ENCODE measurements around the gene ALDH2. TPM values are rescaled to one million over a fixed set of nuclear protein-coding genes. Genes with fewer than 3 reads are reported as not detected.

The ALDH2 gene
- total RNA-seq, 6 donors from 2014 or later: 138 to 573 (median 265) TPM

DNA sequence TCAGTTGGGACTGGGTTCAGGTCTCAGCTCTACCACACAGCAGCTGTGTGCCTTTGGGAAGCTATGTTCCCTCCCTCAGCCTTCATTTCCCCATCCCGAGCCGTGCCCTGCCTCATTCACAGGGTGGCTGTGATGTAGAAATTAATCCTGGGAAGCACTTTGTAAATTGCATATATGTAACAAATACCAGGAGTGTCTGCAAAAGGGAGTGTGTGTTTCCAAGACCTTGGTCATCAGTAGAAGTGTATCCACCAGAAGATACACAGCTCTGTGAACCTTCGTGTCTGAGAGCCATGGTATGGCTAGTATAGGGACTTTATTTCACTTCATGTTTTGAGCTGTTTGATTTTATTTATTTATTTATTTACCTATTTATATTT, 26.1 kb downstream of the ALDH2 start:
- H3K27ac ChIP-seq: peak overlapping the region in 1 of 4 donors; percentile 10
- ATAC-seq (ENCODE audit: low FRiP score in 2 of 2): peak in 1 of 2 donors; percentile 4

GRCh38 chr12:111798182-111798581, 31.4 kb downstream of the ALDH2 start:
- TF ChIP-seq POLR2AphosphoS5 (IDR thresholded peaks at IDR 0.05) (no peak), POLR2A (IDR thresholded peaks at IDR 0.05) (no peak), EP300 (IDR thresholded peaks at IDR 0.05) (no peak), CTCF (IDR thresholded peaks at IDR 0.05) (no peak)
- H3K36me3 ChIP-seq: peaks cover 77 to 98% (median 87%) of the 10 kb centered on the region in 4 donors
- H3K27me3 ChIP-seq: no peaks in the 10 kb centered on the region
- H3K9me3 ChIP-seq: no peaks in the 10 kb centered on the region
- no peak for ATAC-seq (ENCODE audit: low FRiP score in 2 of 2)
- WGBS, 2 donors: 77 to 78% methylated on average over 4 of the region's 4 CpGs
- H3K27ac ChIP-seq: peak overlapping the region in 1 of 4 donors; percentile 37
- no peak for DNase-seq
- no peaks in the 10 kb centered on the region for H3K4me1 ChIP-seq
- H3K4me3 ChIP-seq: no peak overlapping the region

More for the DNA sequence above, 26.1 kb downstream of the ALDH2 start:
- no peaks in the 10 kb centered on the region for H3K27me3 ChIP-seq
- H3K36me3 ChIP-seq: peaks cover 68 to 100% (median 88%) of the 10 kb centered on the region in 4 donors
- no peak overlapping the region for H3K4me3 ChIP-seq
- no peak for DNase-seq
- H3K9me3 ChIP-seq: no peaks in the 10 kb centered on the region
- WGBS, 2 donors: 89 to 92% methylated on average over 3 of the region's 3 CpGs
- no peak for TF ChIP-seq POLR2AphosphoS5 (IDR thresholded peaks at IDR 0.05)
- no peak for TF ChIP-seq POLR2A (IDR thresholded peaks at IDR 0.05)
- TF ChIP-seq EP300 (IDR thresholded peaks at IDR 0.05): no peak
- TF ChIP-seq CTCF (IDR thresholded peaks at IDR 0.05): no peak
- peaks cover 0 to 4% (median 2%) of the 10 kb centered on the region in 4 donors for H3K4me1 ChIP-seq

- no peaks in the 10 kb centered on the region for H3K27me3 ChIP-seq
- H3K4me1 ChIP-seq: no peaks in the 10 kb centered on the region
- peaks cover 74 to 98% (median 89%) of the 10 kb centered on the region in 4 donors for H3K36me3 ChIP-seq
- WGBS, 2 donors: 96% methylated on average over 9 of the region's 9 CpGs; no CpG with 5 or more reads in 1 of the 2 donors
- DNase-seq (no peak), ATAC-seq (ENCODE audit: low FRiP score in 2 of 2) (no peak)
- H3K4me3 ChIP-seq: no peak overlapping the region
- no peaks in the 10 kb centered on the region for H3K9me3 ChIP-seq
- no peak for TF ChIP-seq POLR2AphosphoS5 (IDR thresholded peaks at IDR 0.05)
- TF ChIP-seq POLR2A (IDR thresholded peaks at IDR 0.05): no peak
- no peak for TF ChIP-seq EP300 (IDR thresholded peaks at IDR 0.05)
- no peak for TF ChIP-seq CTCF (IDR thresholded peaks at IDR 0.05)
- no peak overlapping the region for H3K27ac ChIP-seq
These were observed 33.0 kb downstream of the ALDH2 start for GRCh38 chr12:111799758-111800157.

DNA sequence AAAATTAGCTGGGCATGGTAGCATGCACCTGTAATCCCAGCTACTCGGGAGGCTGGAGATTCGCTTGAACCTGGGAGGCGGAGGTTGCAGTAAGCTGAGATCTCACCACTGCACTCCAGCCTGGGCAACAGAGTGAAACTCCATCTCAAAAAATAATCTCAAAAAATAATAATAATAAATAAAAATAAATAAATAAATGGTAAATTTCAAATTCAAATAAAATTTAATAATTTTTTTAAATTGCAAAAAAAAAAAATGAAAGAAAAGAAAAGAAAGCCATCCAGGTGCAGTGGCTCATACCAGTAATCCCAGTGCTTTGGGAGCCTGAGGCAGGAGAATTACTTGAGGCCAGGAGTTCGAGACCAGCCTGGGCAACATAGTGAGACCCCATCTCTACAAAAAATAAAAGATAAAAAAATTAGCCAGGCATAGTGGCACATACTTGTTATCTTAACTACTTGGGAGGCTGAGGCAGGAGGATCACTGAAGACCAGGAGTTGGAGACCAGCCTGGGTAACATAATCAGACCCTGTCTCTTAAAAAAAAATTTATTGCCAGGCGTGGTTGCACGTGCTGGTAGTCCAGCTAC, 36.4 kb downstream of the ALDH2 start:
- Histone ChIP-seq H3K27me3 (no peaks in the 10 kb centered on the region), H3K36me3 (peaks cover 58 to 98% (median 86%) of the 10 kb centered on the region in 4 donors), H3K4me3 (no peak overlapping the region), H3K9me3 (no peaks in the 10 kb centered on the region), H3K4me1 (no peaks in the 10 kb centered on the region), H3K27ac (no peak overlapping the region)
- 91 to 94% methylated on average over 6 of the region's 6 CpGs for WGBS, 2 donors
- DNase-seq (no peak), ATAC-seq (ENCODE audit: low FRiP score in 2 of 2) (no peak)
- TF ChIP-seq CTCF (IDR thresholded peaks at IDR 0.05) (no peak), EP300 (IDR thresholded peaks at IDR 0.05) (no peak), POLR2AphosphoS5 (IDR thresholded peaks at IDR 0.05) (no peak), POLR2A (IDR thresholded peaks at IDR 0.05) (no peak)

- H3K27ac ChIP-seq: no peak overlapping the region
- H3K9me3 ChIP-seq: no peaks in the 10 kb centered on the region
- DNase-seq (peak in 1 of 2 donors; percentile 44), ATAC-seq (ENCODE audit: low FRiP score in 2 of 2) (no peak)
- peaks cover 56 to 98% (median 86%) of the 10 kb centered on the region in 4 donors for H3K36me3 ChIP-seq
- no peaks in the 10 kb centered on the region for H3K4me1 ChIP-seq
- TF ChIP-seq POLR2AphosphoS5 (IDR thresholded peaks at IDR 0.05): no peak
- no peak for TF ChIP-seq EP300 (IDR thresholded peaks at IDR 0.05)
- TF ChIP-seq CTCF (IDR thresholded peaks at IDR 0.05): no peak
- no peak for TF ChIP-seq POLR2A (IDR thresholded peaks at IDR 0.05)
- H3K4me3 ChIP-seq: no peak overlapping the region
- H3K27me3 ChIP-seq: no peaks in the 10 kb centered on the region
- WGBS, 2 donors: 94 to 98% methylated on average over 5 to 8 of the region's 8 CpGs
These were observed 37.1 kb downstream of the ALDH2 start for GRCh38 chr12:111803851-111804250.
